ENCODE measurements around the gene HTR1D. TPM values are rescaled to one million over a fixed set of nuclear protein-coding genes. Genes with fewer than 3 reads are reported as not detected.
"Not testable (repeated sequence)": the region's sequence is repeated elsewhere in the genome, so short reads cannot be mapped to it uniquely, and the experiment has no call there.

Gene HTR1D
- total RNA-seq, 1 experiment from 2014 or later, result 3.1 TPM

DNA sequence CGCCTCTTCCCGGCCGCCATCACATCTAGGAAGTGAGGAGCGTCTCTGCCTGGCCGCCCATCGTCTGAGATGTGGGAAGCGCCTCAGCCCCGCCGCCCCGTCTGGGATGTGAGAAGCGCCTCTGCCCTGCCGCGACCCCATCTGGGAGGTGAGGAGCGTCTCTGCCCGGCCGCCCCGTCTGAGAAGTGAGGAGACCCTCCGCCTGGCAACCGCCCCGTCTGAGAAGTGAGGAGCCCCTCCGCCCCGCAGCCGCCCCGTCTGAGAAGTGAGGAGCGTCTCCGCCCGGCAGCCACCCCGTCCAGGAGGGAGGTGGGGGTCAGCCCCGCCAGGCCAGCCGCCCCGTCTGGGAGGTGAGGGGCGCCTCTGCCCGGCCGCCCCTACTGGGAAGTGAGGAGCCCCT is 40.1 kb upstream of the HTR1D start:
- Mint-ChIP-seq H3K9me3 (peaks cover 10 to 13% of the 10 kb centered on the region in 2 experiments), H3K27me3 (ENCODE audit: low read depth) (peaks cover 13% of the 10 kb centered on the region)
- not testable (repeated sequence) for H3K4me1 Mint-ChIP-seq; H2AFZ ChIP-seq (ENCODE audit: low read length); H3K27ac ChIP-seq (ENCODE audit: insufficient read length, low read depth, low read length); H4K8ac ChIP-seq (replicated peaks; ENCODE audit: insufficient read length, low read depth, low read length); H3K79me1 ChIP-seq (ENCODE audit: insufficient read depth, low read depth, low read length, poor library complexity, severe bottlenecking); H2BK120ac ChIP-seq (ENCODE audit: low read depth, low read length, poor library complexity, severe bottlenecking); DNase-seq; H4K91ac ChIP-seq (ENCODE audit: insufficient read length, low read depth, low read length); H2BK12ac ChIP-seq (ENCODE audit: insufficient read length, low read depth, low read length); H3K14ac ChIP-seq (ENCODE audit: insufficient read depth, low read length); H3K9me3 ChIP-seq (ENCODE audit: control insufficient read depth, low read depth, low read length); H3K4ac ChIP-seq (ENCODE audit: low read depth, low read length); H3K4me1 ChIP-seq (ENCODE audit: insufficient read depth, low read length); H3K4me3 Mint-ChIP-seq; H3K23me2 ChIP-seq (ENCODE audit: insufficient read length, low read depth, low read length, poor library complexity, severe bottlenecking); H3K36me3 Mint-ChIP-seq (ENCODE audit: insufficient read depth in 1 of 3, low read depth in 3 of 3); H3K23ac ChIP-seq (ENCODE audit: insufficient read length, low read depth, low read length); H3K4me2 ChIP-seq (ENCODE audit: insufficient read depth, insufficient read length, low read length); H3K56ac ChIP-seq (ENCODE audit: insufficient read length, low read depth, low read length); H3K27me3 ChIP-seq (ENCODE audit: insufficient read depth, low read length); H3K18ac ChIP-seq (ENCODE audit: insufficient read length, low read depth, low read length); H2BK15ac ChIP-seq (ENCODE audit: low read depth, low read length); H2BK20ac ChIP-seq (ENCODE audit: low read depth, low read length, poor library complexity, severe bottlenecking); H2BK5ac ChIP-seq (ENCODE audit: insufficient read length, low read length); H3K27ac Mint-ChIP-seq; H3K79me2 ChIP-seq (ENCODE audit: insufficient read depth, low read length); H4K20me1 ChIP-seq (ENCODE audit: control insufficient read depth, insufficient read depth, insufficient read length); H4K5ac ChIP-seq (ENCODE audit: insufficient read length, low read depth, low read length); H3T11ph ChIP-seq (ENCODE audit: low read length); H3K9ac ChIP-seq (ENCODE audit: extremely low read depth, insufficient read length, low read length); H2AK5ac ChIP-seq (ENCODE audit: insufficient read length, low read length)
- no CpG with 5 or more reads among the region's 34 CpGs for WGBS (ENCODE audit: extremely low coverage, insufficient read length, low lambda C conversion rate)

Measured in H9 (cell line).